ENCODE results near the gene MBOAT1.
"Not testable (repeated sequence)": the region's sequence is repeated elsewhere in the genome, so short reads cannot be mapped to it uniquely, and the experiment has no call there.

Gene MBOAT1

GRCh38 chr6:20203561-20204511, 8.4 kb downstream of the MBOAT1 start:
- DNase-seq (ENCODE audit: low read depth in 1 of 2, low spot score in 1 of 2) = no peak

DNA sequence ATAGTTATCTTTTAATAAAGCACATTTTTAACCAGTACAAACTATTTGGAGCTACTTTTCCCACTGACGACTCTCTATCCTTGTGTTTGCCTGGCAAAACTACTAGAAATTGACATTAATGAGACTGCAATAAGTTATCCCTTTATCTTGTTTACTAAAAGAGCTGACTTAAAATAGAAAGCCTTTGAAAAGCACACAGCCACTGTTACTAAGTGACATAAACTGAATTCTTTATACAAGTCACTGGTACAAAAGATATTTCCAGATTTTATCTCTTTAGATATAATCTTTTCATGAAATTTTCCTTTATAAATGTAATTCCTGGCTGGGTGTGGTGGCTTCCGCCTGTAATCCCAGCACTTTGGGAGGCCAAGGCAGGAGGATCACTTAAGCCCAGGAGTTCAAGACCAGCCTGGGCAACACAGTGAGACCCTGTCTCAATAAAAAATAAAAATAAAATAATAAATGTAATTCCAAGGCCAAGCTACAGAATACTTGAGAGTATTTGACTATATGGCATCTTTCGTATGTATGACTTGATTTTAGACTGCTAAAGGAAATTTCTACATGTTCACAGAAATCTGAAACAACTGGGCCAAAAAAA, 9.5 kb downstream of the MBOAT1 start:
- no peak for DNase-seq (ENCODE audit: low read depth in 1 of 2, low spot score in 1 of 2)

DNA sequence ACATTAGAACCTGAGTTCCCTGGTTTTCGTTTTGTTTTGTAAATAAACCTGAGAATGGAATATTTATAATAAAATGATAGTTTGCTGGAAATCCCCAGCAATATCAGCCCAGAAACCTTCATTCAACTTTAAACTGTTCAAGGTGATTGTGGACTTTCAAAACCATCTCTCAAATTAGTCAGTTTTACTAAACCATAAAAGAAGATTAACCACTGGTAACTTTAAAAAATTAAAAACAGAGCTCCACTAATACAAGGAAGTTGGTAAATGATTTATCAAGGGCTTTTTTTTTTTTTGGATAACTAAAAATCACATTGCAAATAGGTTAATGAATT, 10.0 kb downstream of the MBOAT1 start:
- DNase-seq (ENCODE audit: low read depth in 1 of 2, low spot score in 1 of 2) = no peak

DNA sequence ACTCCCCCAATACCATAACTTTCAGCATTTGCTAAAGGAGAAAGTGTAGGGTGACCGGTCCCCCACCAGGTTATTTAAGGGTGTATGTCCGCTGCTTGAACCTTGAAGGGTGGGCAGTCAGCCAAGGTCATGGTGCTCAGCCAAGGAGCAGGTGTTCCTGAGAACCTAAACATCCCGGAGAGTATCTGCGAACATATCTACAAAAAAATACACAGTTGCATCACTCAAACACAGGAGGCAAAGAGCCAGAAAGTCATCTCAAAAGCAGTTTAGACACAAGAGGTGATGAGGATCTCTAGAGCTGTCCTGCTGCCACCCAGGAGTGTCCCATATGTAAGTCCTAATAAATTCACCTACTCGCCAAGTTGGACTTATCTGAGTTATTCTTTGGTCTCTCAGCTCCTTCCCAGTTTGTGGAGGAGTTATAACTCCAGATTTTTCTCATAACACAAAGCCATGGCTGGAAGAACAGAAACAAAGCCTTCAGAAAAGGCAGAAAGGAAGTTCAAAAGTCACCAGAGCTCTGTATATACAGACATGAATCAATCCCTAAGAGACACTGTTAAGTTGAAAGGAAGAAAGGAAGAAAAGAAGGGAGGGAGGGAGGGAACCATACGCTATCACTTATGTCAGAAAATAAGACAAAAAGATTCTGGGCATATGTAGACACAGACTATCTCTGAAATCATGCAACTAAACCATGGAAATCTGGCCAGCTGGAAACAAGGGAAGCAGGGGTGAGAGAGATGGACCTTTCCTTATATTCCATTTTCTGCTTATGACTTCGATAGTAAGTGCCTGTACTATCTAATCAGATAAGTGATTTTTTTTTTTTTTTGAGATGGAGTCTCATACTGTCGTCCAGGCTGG, 11.3 kb downstream of the MBOAT1 start:
- DNase-seq (ENCODE audit: low read depth in 1 of 2, low spot score in 1 of 2) = no peak

DNA sequence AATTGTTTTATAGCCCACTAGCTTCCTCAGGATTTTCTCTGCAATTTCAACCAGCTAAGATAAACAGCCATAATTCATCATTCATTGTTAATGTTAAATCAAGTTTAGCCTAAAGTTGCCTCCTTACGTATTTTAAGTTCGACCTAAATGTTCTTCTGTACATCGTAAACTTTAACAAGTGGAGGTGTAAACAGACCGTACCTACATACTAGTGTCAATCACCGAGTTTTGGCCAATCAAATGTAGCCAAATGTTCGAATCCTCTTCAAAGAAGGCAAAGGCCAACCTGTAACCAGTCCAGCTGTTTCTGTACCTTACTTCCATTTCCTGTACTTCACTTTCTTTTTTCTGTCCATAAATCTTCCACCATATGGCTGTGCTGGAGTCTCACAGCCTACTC, 13.5 kb downstream of the MBOAT1 start:
- no peak for DNase-seq (ENCODE audit: low read depth in 1 of 2, low spot score in 1 of 2)

GRCh38 chr6:20198156-20198774, 14.0 kb downstream of the MBOAT1 start:
- DNase-seq (ENCODE audit: low read depth in 1 of 2, low spot score in 1 of 2) = no peak

DNA sequence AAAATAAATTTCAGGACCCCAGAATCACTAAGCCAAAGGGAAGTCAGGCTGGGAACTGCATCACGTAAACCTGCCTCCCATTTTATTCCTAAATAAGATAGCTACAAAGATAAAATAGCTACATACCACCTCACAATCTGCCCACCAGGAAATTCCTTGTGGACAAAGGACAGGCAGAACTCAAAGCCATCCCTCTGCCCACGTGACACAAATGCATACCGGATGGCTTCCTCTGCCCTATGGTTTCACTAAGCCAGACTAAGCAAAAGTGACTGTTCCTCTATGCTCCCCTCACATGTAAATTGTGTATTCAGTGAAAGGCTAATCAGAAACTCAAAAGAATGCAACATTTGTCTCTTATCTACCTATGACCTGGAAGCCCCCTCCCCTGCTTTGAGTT, 15.0 kb downstream of the MBOAT1 start:
- DNase-seq (ENCODE audit: low read depth in 1 of 2, low spot score in 1 of 2) = no peak

DNA sequence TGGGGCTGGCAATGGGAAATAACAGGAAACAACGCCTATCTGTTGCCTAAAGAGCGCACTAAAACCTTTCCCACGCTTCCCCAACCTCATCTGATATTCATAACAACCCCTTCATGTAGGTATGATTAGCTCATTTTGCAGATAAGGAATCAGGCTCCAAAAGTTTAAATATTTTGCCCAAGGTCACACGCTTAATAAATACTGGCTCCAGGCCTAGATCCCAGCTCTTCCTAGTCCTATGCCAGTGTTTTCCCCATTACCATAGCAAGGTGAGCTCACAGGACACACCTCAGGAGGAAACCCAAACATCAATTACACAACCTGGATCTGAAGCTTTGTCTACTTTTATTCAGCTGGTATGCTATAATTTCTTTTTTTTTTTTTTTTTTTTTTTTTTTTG, 19.6 kb downstream of the MBOAT1 start:
- DNase-seq (ENCODE audit: low read depth in 1 of 2, low spot score in 1 of 2) = no peak

GRCh38 chr6:20191992-20192391, 20.3 kb downstream of the MBOAT1 start:
- DNase-seq (ENCODE audit: low read depth in 1 of 2, low spot score in 1 of 2) = no peak

- DNase-seq (ENCODE audit: low read depth in 1 of 2, low spot score in 1 of 2) = no peak
Measured at GRCh38 chr6:20188630-20189075, 23.6 kb downstream of the MBOAT1 start.

- DNase-seq (ENCODE audit: low read depth in 1 of 2, low spot score in 1 of 2) = no peak
Measured at GRCh38 chr6:20186981-20187380, 25.3 kb downstream of the MBOAT1 start.

DNA sequence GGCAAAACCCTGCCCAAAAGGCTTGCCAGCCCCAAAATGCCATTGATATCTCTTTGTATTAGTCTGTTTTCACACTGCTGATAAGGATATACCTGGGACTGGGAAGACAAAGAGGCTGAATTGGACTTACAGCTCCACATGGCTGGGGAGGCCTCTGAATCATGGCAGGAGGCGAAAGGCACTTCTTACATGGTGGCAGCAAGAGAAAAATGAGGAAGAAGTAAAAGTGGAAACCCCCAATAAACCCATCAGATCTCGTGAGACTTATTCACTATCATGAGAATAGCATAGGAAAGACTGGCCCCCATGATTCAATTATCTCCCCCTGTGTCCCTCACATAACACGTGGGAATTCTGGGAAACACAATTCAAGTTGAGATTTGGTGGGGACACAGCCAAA, 28.6 kb downstream of the MBOAT1 start:
- DNase-seq (ENCODE audit: low read depth in 1 of 2, low spot score in 1 of 2) = no peak

GRCh38 chr6:20182926-20183521, 29.2 kb downstream of the MBOAT1 start:
- DNase-seq (ENCODE audit: low read depth in 1 of 2, low spot score in 1 of 2) = no peak

- no peak for DNase-seq (ENCODE audit: low read depth in 1 of 2, low spot score in 1 of 2)
Measured at GRCh38 chr6:20182069-20182468, 30.2 kb downstream of the MBOAT1 start.

DNA sequence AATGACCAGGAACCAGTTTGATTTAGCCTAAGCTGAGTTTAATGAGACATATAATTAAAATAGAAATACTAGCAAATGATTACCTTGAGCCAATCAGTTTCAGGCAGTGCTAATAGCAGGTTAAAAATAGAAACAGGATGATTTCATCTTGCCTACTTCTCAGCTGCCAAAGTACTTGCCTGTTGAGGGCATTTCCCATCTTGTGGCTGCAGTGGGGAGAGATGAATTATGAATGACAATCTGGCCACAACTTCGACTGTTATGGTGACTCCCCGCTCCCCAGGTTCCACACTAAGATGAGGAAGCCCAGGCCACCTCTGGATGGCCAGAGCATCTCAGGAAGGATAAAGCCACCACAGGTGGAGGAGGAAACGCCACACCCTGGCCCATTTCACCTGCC, 31.3 kb downstream of the MBOAT1 start:
- no peak for DNase-seq (ENCODE audit: low read depth in 1 of 2, low spot score in 1 of 2)

DNA sequence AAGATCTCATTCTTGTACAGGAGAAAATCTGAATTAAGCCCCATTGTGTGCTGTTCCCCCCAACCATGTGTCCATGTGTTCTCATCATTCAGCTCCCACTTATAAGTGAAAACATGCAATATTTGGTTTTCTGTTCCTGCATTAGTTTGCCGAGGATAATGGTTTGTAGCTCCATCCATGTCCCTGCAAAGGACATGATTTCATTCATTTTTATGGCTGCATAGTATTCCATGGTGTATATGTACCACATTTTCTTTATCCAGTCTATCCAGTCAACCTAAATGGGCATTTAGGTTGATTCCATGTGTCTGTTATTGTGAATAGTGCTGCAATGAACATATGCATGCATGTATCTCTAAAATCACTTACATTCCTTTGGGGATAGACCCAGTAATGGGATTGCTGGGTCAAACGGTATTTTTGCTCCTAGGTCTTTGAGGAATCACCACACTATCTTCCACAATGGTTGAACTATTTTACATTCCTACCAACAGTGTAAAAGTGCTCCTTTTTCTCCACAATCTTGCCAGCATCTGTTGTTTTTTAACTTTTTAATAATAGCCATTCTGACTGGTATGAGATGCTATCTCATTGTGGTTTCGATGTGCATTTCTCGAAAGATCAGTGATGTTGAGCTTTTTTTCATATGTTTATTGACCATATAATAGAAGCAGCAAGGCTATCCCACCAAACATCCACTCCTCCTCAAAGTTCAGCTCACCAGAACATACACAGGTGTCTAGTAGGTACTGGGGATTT, 32.8 kb downstream of the MBOAT1 start:
- DNase-seq (ENCODE audit: low read depth in 1 of 2, low spot score in 1 of 2) = not testable (repeated sequence)

DNA sequence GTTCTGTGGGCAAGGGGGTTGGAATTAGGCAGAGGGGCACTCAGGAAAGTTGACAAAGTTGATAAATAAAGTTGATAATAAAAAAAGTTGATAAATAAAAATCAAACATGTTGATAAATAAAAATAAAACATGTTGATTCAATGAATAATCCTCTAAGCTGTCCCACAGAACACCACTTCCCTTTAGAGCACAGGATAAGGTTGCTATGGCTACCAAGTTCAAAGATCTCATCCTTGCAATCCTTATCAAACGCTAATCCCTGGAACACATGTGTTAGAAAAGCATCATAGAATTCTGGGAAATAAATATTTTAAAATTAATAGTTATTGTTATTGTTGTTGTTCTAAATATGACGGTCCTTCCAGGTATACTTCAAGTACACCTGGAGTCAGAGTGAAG, 33.9 kb downstream of the MBOAT1 start:
- no peak for DNase-seq (ENCODE audit: low read depth in 1 of 2, low spot score in 1 of 2)

DNA sequence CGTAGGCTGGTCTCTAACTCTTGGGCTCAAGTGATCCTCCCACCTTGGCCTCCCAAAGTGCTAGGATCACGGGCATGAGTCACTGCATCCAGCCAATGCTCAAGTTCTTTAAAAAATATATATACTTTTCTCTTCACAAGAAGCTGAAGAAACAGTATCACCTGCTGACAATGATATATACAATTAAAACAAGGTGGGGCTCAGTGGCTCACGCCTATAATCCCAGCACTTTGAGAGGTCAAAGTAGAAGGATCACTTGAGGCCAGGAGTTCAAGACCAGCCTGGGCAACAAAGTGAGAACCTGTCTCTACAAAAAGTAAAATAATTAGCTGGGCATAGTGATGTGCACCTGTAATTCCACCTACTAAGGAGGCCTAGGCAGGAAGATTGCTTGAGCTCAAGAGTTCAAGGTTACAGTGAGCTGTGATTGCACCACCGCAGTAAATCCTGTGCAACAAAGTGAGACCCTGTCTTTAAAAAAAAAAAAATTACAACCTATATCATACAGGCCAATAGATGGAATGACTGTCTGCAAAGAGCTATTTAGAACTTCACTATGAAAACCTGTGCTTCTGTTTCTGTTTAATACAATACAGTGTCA, 36.4 kb downstream of the MBOAT1 start:
- no peak for DNase-seq (ENCODE audit: low read depth in 1 of 2, low spot score in 1 of 2)

DNA sequence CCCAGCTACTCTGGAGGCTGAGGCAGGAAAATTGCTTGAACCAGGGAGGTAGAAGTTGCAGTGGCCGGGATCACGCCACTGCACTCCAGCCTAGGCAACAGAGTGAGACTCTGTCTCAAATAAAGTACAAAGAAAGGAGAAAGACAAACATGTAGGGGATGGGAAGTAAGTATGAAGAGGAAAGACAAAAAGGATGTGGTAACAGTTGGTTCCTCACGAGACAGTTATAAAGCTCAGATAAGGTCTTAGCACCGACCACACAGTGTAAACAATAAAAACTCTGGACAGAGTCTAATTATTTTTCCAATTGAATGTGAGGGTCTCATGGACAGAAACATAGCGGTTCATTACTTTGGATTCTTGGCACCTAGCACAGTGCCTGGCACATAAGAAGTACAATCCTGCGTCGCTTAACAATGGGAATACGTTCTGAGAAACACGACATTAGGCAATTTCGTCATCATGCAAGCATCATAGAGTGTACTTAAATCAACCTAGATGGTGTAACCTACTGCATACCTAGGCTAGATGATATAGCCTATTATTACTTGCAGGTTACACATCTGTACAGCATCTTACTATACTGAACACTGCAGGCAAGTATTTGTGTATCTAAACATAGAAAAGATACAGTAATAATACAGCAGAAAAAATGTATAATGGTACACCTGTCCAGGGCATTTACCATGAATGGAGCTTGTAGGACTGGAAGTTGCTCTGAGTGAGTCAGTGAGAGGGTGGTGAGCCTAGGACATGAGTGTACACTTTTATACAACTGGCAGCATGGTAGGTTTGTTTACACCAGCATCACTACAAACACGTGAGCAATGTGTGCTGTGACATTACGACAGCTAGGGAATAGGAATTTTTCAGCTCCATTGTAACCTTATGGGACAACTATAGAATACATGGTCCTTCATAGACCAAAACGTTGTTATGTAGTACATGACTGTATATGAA, 38.2 kb downstream of the MBOAT1 start:
- no peak for DNase-seq (ENCODE audit: low read depth in 1 of 2, low spot score in 1 of 2)

Data from stimulated activated CD4-positive, alpha-beta T cell treated with anti-CD3 and anti-CD28 coated beads, Interleukin-15, amount 100 ng/mL, for 1 hour (primary cell).